ENCODE results near the gene IRF5.

Gene IRF5

DNA sequence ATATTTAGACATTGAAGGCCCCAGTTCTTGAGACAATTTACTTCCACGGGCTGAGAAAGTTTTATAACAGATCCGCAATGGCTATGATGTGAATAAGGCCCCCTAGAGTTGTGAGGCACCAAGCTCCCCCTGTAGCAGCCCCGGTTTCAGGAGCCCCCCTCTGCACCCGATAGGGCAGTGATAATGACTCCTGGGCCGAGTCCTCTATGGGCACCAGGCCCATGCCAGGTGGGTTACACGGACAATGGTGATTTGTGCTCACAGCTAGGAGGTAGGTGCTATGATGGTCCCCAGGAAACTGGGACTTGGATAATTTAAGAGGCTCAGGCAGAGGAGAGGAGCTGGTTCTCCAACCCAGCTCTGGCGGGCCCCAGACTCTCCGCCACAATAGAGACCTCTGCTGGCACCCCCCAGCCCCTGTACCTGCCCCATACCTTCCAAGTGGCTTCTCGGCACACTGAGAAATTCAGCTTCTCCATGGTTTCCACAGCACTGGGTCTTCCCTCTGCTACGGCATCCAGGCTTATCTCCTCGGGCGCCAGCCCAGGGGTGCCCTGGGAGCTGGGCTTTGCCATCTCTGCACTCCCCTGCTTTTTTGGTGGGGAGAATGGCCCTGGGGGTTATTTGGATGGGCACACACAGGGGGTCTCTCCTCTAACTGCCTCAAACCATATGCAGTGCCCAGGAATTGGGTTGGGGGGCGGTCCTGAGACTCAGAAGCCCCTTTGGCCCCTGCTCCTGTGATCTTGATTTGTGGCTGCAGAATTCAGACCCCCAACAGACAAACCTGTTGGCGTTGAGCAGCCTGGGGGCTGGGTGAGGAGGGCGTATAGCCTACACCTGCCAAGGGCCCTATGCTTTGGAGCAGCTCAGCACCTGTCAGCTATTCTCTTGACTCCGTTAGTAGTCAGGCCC, 15.0 kb upstream of the IRF5 start:
- TF ChIP-seq, protein P1, sequence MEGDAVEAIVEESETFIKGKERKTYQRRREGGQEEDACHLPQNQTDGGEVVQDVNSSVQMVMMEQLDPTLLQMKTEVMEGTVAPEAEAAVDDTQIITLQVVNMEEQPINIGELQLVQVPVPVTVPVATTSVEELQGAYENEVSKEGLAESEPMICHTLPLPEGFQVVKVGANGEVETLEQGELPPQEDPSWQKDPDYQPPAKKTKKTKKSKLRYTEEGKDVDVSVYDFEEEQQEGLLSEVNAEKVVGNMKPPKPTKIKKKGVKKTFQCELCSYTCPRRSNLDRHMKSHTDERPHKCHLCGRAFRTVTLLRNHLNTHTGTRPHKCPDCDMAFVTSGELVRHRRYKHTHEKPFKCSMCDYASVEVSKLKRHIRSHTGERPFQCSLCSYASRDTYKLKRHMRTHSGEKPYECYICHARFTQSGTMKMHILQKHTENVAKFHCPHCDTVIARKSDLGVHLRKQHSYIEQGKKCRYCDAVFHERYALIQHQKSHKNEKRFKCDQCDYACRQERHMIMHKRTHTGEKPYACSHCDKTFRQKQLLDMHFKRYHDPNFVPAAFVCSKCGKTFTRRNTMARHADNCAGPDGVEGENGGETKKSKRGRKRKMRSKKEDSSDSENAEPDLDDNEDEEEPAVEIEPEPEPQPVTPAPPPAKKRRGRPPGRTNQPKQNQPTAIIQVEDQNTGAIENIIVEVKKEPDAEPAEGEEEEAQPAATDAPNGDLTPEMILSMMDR (IDR thresholded peaks at IDR 0.05; ENCODE audit: insufficient read depth, low read depth, low read length, missing control alignments): no peak
- no peak for DNase-seq (ENCODE audit: low read depth)
- H3K4me3 ChIP-seq (ENCODE audit: low read length): no peak overlapping the region

DNA sequence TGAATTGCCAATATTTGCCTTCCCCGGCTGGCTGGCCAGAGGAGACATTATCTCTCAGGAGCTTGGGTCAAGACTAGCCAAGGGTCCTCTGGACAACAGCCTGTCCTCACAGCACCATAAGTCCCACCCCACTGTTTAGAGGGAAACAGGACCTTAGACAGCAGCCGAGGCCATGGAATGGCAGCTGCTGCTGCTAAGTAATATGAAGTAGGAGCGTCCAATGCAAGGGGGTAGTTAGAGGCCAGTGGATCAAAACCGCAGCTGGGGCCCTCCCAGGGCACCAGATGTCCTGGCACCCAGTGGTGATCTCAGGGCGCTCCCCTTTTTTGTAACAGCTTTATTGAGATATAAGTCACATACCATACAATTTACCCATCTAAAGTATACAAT, 14.3 kb upstream of the IRF5 start:
- no peak for DNase-seq (ENCODE audit: low read depth)
- H3K4me3 ChIP-seq (ENCODE audit: low read length): no peak overlapping the region
- TF ChIP-seq, protein P1 (IDR thresholded peaks at IDR 0.05; ENCODE audit: insufficient read depth, low read depth, low read length, missing control alignments): no peak

GRCh38 chr7:128924707-128925588, 12.8 kb upstream of the IRF5 start:
- TF ChIP-seq, protein P1 (IDR thresholded peaks at IDR 0.05; ENCODE audit: insufficient read depth, low read depth, low read length, missing control alignments): no peak
- no peak overlapping the region for H3K4me3 ChIP-seq (ENCODE audit: low read length)
- no peak for DNase-seq (ENCODE audit: low read depth)

GRCh38 chr7:128928159-128928813, 9.4 kb upstream of the IRF5 start:
- no peak for DNase-seq (ENCODE audit: low read depth)
- TF ChIP-seq, protein P1 (IDR thresholded peaks at IDR 0.05; ENCODE audit: insufficient read depth, low read depth, low read length, missing control alignments): no peak
- no peak overlapping the region for H3K4me3 ChIP-seq (ENCODE audit: low read length)

GRCh38 chr7:128928882-128929788, 8.6 kb upstream of the IRF5 start:
- no peak overlapping the region for H3K4me3 ChIP-seq (ENCODE audit: low read length)
- no peak for DNase-seq (ENCODE audit: low read depth)
- TF ChIP-seq, protein P1 (IDR thresholded peaks at IDR 0.05; ENCODE audit: insufficient read depth, low read depth, low read length, missing control alignments): no peak

Data from epithelial cell of esophagus (primary cell).